SU-DHL-6 (cell line): Measurements from ENCODE around the gene SLC43A2.

Experiments
- CTCF ChIP-seq: fragments of 200-600 bp; sonication (generic); IDR thresholded peaks from one replicate; pipeline ENCODE4 v1.5.1; 2017; ENCODE audit warnings: antibody characterized with exemption, mild to moderate bottlenecking, low read length, moderate library complexity; ENCODE audit not compliant: insufficient read depth, poor library complexity, severe bottlenecking
- EZH2phosphoT487 ChIP-seq: fragments of 200-600 bp; sonication (generic), shearing (Covaris generic); conservative IDR thresholded peaks from 2 replicates; pipeline ENCODE4 v1.6.1; 2018; ENCODE audit warnings: mild to moderate bottlenecking, antibody characterized with exemption, low read length, moderate library complexity, mixed read lengths

GRCh38 chr17:1592751-1593629 lies 35.6 kb downstream of the SLC43A2 start:
- TF ChIP-seq CTCF = no peak
- TF ChIP-seq EZH2phosphoT487 = no peak
